Embryonic facial prominence (tissue), 1 donor: ENCODE data around the gene IZUMO1R.
"Not testable (repeated sequence)": the region's sequence is repeated elsewhere in the genome, so short reads cannot be mapped to it uniquely, and the experiment has no call there.

Experiments used
- DNase-seq: peaks from one replicate; pipeline ENCODE4 v3.0.0-alpha.2; 2016; ENCODE audit errors: extremely low spot score

IZUMO1R gene

GRCh38 chr11:94303966-94304958, at the start of gene IZUMO1R:
Gene IZUMO1R (plus strand): TSS chr11:94304580. CDS start chr11:94305637, 1,057 bp downstream.
- no peak for DNase-seq

DNA sequence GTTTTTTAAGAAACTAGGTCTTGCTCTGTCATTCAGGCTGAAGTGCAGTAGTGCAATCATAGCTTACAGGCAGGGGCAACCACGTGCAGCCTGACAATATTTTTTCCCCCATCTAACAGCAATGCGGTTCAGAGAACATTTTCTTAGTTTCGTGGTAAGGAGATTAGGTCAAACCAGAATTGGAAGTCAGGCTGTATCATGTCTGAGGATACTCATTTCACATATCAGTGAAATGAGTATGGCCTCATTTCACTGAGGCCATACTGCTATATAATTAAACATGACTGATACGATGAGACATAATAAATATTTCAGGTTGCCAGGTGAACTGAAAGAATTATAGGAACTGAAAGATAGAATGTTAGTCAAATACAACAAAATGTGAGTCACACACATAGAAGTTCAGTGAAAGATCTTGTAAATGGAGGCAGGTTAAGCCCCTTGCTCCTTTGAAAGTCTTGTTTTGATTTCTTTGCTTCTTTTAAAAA, 32.5 kb upstream of the IZUMO1R start:
- DNase-seq: no peak

DNA sequence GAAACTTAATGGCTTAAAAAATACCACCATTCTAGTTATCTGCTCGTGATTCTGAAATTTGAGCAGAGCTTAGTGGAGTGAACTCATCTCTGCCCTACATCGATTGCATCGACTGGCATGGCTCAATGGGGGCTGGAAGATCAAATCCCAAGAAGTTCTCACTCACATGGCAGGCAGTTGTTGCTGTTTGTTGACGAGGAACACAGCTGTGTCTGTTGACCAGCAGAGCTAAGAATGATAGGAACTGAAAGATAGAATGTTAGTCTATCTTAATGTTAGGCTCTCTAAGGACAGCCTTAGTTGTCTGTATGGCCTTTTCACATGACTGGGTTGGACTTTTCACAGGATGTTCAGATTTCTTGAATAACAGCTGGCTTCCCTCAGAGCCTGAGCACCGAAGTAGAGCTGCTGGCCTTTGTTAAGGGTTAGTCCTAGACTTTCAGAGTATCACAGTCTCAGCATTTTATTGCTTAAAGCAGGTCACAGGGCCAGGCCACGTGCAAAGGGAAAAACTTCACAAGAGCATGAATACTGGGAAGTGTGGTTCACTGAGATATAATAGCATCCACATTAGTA, 31.6 kb upstream of the IZUMO1R start:
- DNase-seq: no peak

DNA sequence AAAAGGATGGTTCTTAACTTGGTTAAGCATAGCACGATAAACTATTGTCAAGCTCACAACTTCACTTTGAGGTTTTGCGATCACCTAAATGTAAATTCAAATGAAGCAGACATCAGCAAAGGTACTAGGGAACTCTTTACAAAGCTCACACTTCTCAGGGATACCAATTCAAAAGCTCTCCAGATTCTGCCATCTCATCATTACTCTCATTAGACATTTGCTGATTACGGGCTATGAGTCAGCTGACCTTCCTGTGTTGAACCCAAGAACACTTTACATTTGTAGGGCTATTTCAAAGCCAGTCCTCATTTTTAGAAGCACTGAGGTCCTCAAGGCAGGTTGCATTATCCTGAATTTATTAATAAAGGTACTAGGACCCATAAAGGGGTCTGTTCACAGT, 28.4 kb upstream of the IZUMO1R start:
- DNase-seq: no peak

DNA sequence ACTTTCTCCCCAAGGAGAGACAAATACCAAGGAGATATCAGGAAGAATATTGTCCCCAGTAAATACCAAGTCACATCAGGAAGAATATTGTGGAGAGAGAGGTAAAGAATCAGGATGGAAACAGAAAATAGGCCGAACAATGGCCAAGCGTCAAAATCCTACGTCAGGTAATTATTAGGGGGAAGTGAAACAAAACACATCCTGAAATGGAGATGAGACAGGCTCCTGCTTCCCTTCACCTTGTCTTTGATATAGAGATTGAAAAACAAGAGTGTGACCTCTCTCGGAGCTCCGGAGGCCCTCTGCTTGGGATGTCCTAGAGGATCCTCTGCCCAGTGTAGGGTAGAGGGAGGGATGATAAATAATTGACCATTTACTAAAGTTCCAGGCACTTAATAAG, 27.4 kb upstream of the IZUMO1R start:
- no peak for DNase-seq

DNA sequence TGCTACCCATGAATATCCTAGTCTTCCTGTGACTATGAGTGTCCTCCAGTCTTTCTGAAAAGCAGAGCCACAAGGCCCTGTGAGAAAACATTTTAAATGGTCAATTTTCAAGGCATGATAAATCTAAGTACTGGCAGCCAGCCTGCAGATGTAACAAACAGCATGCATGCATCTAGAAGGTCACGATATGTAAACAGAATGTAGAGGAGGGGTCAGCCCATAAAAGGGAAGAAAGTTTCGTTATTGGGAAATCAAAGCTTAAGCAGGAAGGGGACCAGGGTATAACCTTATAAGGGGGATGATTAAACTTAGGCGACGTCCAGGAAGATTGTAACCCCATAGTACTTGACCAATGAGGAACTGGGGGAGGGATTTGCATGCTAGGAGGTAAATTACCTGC, 26.2 kb upstream of the IZUMO1R start:
- not testable (repeated sequence) for DNase-seq

GRCh38 chr11:94279996-94280395, 24.4 kb upstream of the IZUMO1R start:
- no peak for DNase-seq

DNA sequence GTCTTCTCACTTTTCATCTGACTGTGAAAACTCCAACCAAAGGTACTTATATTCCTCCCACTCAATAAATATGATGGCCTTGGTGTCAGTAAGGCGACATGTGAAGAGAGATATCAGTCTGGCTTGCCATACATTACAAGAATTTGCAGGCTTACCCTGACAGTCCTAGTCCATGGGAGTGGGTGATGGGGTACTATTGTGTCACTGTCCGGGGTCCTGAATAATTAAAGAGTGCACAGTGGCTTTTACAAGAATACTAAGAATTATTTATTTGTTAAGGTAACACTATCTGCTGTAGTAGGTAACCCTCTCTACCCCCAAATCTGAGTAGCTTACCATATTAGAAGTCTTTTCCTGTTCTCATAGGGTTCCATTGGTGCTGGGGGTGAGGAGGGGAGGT, 23.1 kb upstream of the IZUMO1R start:
- DNase-seq: no peak

DNA sequence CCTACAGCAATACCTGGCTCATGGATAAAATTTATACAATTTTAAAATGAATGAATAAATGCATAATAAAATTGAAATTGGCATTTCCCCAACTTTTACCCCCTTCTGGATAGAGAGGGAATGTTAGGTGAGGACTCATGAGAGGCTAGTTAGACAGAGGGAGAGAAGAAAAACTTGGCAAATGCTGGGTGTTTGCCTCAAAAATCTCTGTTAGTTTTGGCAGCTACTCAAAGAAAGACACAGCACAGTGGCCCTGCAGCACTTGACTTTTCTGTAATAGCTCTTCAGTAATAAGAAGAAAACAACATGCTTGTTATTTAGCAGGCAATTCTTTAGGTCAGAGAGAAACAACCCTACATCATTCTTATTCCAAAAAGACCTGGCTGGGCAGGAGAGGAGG, 20.7 kb upstream of the IZUMO1R start:
- DNase-seq: no peak

DNA sequence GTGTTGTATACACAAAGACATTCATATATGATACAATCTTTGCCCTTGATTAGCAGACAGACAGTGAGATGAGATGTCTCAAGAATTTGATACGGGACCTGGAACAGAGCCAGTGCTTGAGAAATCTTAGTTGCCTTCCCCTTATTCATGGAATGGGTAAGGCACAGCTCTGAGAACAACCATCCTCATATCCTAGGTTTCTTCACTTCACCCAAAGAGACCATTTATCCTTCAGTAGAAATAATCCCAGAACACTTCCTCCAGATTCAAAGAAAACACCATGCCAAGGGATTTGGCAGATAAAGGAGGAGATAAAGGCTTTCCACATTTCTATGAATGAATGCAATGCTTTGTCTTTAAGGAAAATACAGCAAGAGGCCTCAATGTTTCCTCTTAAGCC, 8.8 kb upstream of the IZUMO1R start:
- no peak for DNase-seq

GRCh38 chr11:94297985-94298576, 6.3 kb upstream of the IZUMO1R start:
- DNase-seq: no peak

DNA sequence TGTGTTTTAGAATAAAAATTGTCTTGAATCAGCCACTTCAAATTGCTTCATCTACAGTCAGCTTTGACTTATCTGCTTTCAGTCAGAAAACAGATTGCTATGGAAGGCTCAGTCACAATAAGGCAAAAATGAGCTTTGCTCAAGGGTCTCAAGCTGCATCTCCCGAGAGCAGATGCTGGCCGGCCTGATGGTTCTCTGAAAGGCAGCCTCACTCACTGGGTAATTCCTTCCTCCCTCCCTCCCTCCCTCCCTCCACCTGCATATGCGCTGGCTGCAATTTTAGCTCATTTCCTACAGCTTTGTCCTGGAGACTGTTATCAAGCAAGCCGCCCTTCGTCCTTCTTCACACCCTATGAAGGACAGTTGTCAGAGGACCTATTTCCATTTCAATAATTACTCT, 1.6 kb upstream of the IZUMO1R start:
- no peak for DNase-seq

DNA sequence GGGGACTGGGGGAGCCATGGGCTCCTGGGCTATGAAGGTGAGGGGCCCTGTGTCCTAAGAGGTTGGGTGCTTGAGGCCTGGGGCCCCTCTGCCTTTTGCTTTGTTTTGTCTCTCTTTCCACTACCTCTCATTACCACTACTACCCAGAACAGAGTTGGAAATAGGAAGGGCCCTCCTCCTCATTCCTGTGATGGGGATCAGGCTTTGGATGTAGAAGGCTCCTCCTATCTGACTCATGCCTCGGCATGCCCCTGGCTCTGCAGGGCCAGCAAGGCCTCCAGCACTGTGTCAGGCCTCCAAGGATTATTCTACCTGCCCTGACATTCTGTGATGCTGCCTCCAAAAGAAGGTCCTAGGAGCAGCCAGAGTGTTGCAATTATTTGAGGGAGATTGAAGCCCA, 766 bp downstream of the IZUMO1R start:
- no peak for DNase-seq

- DNase-seq: no peak
Measured at GRCh38 chr11:94307101-94307791, 2.9 kb downstream of the IZUMO1R start.

DNA sequence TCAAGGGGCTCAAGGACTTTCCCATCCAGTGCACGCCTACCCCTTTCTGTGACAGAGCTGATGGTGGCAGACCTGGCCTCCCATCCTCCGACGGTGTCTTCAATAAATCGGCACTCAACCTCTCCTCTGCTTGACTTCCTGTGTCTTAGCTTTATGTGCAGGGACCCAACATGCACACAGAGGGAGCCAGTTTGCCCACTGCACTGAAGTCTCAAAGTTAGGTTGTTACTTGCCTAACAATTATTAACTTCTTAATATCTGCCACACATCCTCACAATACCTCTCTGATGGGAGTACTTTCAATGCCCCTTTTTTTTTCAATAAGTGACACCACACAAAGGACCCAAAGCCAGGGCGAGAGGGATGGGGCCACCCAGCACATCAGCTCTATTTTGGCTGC, 3.6 kb downstream of the IZUMO1R start:
- no peak for DNase-seq

- DNase-seq: no peak
Measured at GRCh38 chr11:94309757-94310156, 5.4 kb downstream of the IZUMO1R start.

DNA sequence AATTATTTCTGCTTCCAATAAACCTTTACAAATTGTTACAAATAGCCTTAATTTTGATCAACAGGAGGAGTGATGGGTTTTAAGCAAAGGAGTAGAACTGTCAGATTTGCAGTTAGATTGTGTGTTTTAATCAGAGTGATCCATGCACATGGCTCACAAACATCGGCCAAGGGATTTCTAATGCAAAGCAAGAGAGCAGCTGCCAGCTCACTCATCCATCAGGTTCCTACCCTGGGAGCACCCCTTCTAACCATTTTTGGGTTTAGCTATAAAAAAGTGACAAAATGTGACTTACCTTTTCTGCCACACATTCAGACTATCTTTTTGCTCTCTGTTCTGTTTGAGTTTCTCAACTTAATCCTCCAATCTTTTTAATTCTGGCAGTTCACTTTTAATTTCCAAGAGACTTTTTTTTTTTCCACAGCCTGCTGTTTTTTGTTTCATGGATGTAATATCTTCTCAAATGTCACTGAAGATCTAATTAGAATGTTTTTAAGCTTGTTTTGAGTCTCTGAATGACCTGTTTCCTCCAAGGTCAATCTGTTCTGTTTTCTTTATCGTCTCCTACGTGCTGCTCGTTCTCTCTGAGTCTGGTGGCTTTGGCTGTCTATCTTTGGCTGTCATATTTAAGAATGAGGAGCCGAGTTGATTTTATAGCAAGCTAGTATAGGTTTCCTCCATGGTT, 6.0 kb downstream of the IZUMO1R start:
- DNase-seq: no peak

- DNase-seq: no peak
Measured at GRCh38 chr11:94312339-94312738, 8.0 kb downstream of the IZUMO1R start.

DNA sequence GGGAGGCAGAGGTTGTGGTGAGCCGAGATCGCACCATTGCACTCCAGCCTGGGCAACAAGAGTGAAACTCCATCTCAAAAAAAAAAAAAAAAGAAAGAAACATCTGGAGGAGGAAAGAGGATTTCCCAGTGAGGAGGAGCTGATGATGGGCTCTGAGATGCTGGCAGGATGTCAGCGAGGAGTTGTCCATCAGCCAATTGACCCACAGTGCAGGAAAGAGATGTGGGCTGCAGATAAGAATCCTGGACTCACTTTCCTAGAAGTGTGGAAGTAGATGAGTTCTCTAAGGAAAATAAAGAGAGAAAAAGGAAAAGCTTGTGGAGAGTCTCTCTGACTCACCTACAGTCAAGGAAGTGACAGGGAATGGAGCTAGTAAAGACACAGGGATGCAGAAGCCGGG, 9.7 kb downstream of the IZUMO1R start:
- DNase-seq: no peak

DNA sequence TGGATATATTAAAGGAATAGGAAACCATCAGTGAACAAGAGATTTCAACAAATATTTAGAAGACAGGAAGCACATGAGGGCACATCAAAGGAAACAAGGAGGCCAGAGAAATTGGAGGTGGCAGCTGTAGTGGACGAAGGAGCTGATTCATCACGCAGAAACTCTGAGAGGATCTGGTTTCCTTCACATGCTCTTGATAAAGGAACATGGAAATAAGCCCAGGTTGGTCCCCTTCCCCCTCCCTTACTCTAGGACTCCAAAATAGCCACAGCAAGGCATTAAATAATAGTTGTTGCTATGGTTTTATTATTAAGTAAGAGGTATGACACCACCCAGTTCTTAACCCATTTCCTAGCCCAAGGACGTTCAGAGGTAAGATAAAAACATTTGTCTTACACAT, 11.3 kb downstream of the IZUMO1R start:
- DNase-seq: no peak

- no peak for DNase-seq
Measured at GRCh38 chr11:94322501-94322900, 18.1 kb downstream of the IZUMO1R start.
